IgD-negative memory B cell (primary cell): ENCODE measurements around the gene EDDM13. TPM values are rescaled to one million over a fixed set of nuclear protein-coding genes. Genes with fewer than 3 reads are reported as not detected.

Experiments
- H3K27ac Mint-ChIP-seq, 3 donors: one replicate each; pipeline ENCODE4 v1.8.0; 2020 to 2022; ENCODE audit warnings: mild to moderate bottlenecking in 3 of 3, mixed read lengths in 3 of 3, moderate library complexity in 1 of 3
- H3K27me3 Mint-ChIP-seq: one replicate; pipeline ENCODE4 v1.8.0; 2021; ENCODE audit warnings: mixed read lengths
- H3K36me3 Mint-ChIP-seq: one replicate; pipeline ENCODE4 v1.8.0; 2020; ENCODE audit warnings: mild to moderate bottlenecking, mixed read lengths
- H3K4me1 Mint-ChIP-seq, 3 donors: one replicate each; pipeline ENCODE4 v1.8.0; 2020 to 2022; ENCODE audit warnings: mixed read lengths in 3 of 3, mild to moderate bottlenecking in 1 of 3
- H3K4me3 Mint-ChIP-seq, 4 donors: one replicate each; pipeline ENCODE4 v1.8.0; 2020 to 2022; ENCODE audit warnings: mild to moderate bottlenecking in 4 of 4, mixed read lengths in 4 of 4, moderate library complexity in 3 of 4
- H3K9me3 Mint-ChIP-seq, 3 donors: one replicate each; pipeline ENCODE4 v1.8.0; 2020 to 2021; ENCODE audit warnings: mixed read lengths in 3 of 3, mild to moderate bottlenecking in 1 of 3
- polyA plus RNA-seq: library from polyadenylated mRNA; unstranded; fragments of 300-500 nt; fragmentation: Illumina TruSeq; gene quantifications from one replicate; pipeline ENCODE4 v1.2.3, GENCODE V29; 2021

The EDDM13 gene
- polyA plus RNA-seq, 1 donor from 2014 or later, result not detected

GRCh38 chr19:56308792-56309191 is 36.2 kb downstream of the EDDM13 start:
- peak overlapping the region in 1 of 3 donors; percentile 77 for H3K27ac Mint-ChIP-seq
- peaks cover 13% of the 10 kb centered on the region for H3K36me3 Mint-ChIP-seq
- H3K9me3 Mint-ChIP-seq, result no peaks in the 10 kb centered on the region
- peaks cover 2 to 11% (median 5%) of the 10 kb centered on the region in 3 donors for H3K4me1 Mint-ChIP-seq
- H3K27me3 Mint-ChIP-seq, result no peaks in the 10 kb centered on the region
- peak overlapping the region in 1 of 4 donors; percentile 16 for H3K4me3 Mint-ChIP-seq

DNA sequence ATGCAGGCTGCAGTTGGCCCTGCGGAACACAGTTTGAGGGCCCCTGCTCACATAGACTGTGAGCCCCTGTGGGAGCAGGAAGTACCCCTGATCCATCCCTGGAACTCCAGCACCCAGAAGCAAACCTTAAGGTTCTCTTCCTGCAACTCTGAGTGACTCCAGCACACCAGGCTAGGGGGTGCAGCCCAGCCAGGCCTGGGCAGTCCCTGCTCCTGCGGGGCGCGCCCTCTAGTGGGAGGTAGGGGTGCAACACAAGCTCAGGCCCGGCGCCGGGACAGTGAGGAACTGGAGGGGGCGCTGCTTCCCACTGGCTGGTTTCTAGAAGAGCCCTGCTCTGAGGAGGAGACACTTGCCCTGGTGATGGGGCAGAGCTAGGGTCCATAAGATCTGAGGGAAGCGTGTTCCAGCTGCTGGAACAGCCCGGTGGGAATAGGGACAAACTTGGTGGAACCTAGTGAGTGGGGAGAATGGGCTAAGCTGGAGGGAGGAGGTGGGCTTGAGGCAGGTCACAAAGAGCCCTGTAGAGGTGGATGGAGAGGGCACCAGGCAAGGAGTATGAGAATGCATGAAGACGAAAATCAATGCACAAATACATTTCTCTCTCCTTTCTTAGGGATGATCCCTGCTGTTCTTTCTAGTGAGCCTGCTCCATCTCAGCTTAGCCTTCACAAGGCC is 37.1 kb downstream of the EDDM13 start:
- peak overlapping the region in 1 of 3 donors; percentile 60 for H3K27ac Mint-ChIP-seq
- peaks cover 10% of the 10 kb centered on the region for H3K36me3 Mint-ChIP-seq
- peaks cover 3 to 12% (median 9%) of the 10 kb centered on the region in 3 donors for H3K4me1 Mint-ChIP-seq
- H3K4me3 Mint-ChIP-seq, result peak overlapping the region in 1 of 4 donors; percentile 63
- H3K27me3 Mint-ChIP-seq, result no peaks in the 10 kb centered on the region
- H3K9me3 Mint-ChIP-seq, result no peaks in the 10 kb centered on the region

GRCh38 chr19:56310462-56310861 is 37.9 kb downstream of the EDDM13 start:
- H3K36me3 Mint-ChIP-seq, result peaks cover 9% of the 10 kb centered on the region
- H3K27me3 Mint-ChIP-seq, result no peaks in the 10 kb centered on the region
- H3K4me1 Mint-ChIP-seq, result peaks cover 7 to 13% (median 10%) of the 10 kb centered on the region in 3 donors
- peak overlapping the region in 1 of 3 donors; percentile 60 for H3K27ac Mint-ChIP-seq
- no peak overlapping the region for H3K4me3 Mint-ChIP-seq
- no peaks in the 10 kb centered on the region for H3K9me3 Mint-ChIP-seq

DNA sequence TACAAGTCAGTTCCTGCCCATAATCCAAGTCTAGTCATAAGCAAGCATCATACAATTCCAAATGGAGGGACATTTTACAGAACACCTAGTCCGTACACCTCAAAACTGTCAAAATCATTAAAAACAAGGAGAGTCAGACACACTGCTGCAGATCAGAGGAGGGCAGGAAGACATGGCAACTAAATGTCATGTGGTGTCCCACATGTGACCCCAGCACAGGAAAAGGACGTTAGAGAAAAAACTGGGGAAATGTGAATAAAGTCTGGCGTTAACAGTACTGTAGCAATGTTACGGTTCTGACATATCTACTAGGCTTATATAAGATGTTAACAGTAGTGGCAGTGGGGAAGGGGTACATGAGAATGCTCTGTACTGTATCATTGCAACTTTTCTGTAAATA is 39.8 kb downstream of the EDDM13 start:
- Mint-ChIP-seq H3K36me3 (peaks cover 4% of the 10 kb centered on the region), H3K4me3 (no peak overlapping the region), H3K27me3 (no peaks in the 10 kb centered on the region), H3K4me1 (peaks cover 8 to 15% (median 13%) of the 10 kb centered on the region in 3 donors), H3K9me3 (no peaks in the 10 kb centered on the region), H3K27ac (peak overlapping the region in 1 of 3 donors; percentile 25)

- H3K4me1 Mint-ChIP-seq, result peaks cover 8 to 15% (median 13%) of the 10 kb centered on the region in 3 donors
- H3K36me3 Mint-ChIP-seq, result peaks cover 4% of the 10 kb centered on the region
- H3K27me3 Mint-ChIP-seq, result no peaks in the 10 kb centered on the region
- peak overlapping the region; percentile 65 to 99 (median 96) for H3K27ac Mint-ChIP-seq
- H3K9me3 Mint-ChIP-seq, result no peaks in the 10 kb centered on the region
- H3K4me3 Mint-ChIP-seq, result peak overlapping the region; percentile 69 to 100 (median 96)
These were observed 40.5 kb downstream of the EDDM13 start for GRCh38 chr19:56312787-56313657.

GRCh38 chr19:56314018-56314380 is 41.5 kb downstream of the EDDM13 start:
- Mint-ChIP-seq H3K4me1 (peaks cover 8 to 15% (median 13%) of the 10 kb centered on the region in 3 donors), H3K27me3 (no peaks in the 10 kb centered on the region), H3K9me3 (no peaks in the 10 kb centered on the region), H3K36me3 (peaks cover 2% of the 10 kb centered on the region), H3K27ac (peak overlapping the region; percentile 96 to 100 (median 99)), H3K4me3 (peak overlapping the region; percentile 92 to 100 (median 96))

DNA sequence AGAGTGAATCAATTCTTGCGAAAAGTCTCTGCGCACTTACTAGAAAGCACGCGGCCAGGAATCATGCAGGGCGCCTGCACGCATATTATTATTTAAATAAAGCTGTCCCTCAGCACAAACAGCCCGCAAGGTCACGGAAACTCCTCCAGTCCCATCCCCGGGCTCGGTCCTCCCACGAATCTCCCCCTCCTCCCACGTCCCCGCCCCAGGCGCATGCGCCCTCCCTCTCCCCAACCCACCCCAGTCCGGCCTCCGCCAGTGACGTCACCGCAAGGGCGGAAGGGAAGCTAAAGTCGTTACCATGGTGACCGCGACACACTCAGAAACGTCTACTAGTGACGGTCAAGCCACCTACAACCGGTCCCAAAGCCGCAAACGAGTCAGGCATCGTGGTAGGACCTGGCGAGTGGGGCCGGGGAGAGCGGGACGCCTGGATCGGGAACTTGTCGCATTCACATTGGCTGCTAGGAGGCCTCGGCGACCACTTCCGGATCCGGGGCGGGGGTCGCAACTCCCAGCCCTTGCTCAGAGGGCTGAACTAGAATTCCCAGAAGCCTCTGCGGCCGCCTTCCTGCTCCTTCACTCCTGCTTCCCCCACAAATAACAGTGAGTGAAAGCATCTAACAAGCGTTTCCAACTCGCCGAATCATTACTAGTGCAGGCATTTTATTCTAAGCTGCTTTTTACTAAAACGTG is 42.0 kb downstream of the EDDM13 start, which contains the start of gene ZSCAN5A:
ZSCAN5A (minus strand) TSS at position 459 of the 696 bp plus-strand sequence. CDS start 89,793 bp downstream, outside the sequence.
- Mint-ChIP-seq H3K36me3 (no peaks in the 10 kb centered on the region), H3K4me3 (peak within 1 kb of the TSS; percentile 92 to 100 (median 96)), H3K9me3 (no peaks in the 10 kb centered on the region), H3K27ac (peak within 1 kb of the TSS; percentile 96 to 100 (median 99)), H3K4me1 (peaks cover 8 to 15% (median 13%) of the 10 kb centered on the region in 3 donors), H3K27me3 (no peaks in the 10 kb centered on the region)

DNA sequence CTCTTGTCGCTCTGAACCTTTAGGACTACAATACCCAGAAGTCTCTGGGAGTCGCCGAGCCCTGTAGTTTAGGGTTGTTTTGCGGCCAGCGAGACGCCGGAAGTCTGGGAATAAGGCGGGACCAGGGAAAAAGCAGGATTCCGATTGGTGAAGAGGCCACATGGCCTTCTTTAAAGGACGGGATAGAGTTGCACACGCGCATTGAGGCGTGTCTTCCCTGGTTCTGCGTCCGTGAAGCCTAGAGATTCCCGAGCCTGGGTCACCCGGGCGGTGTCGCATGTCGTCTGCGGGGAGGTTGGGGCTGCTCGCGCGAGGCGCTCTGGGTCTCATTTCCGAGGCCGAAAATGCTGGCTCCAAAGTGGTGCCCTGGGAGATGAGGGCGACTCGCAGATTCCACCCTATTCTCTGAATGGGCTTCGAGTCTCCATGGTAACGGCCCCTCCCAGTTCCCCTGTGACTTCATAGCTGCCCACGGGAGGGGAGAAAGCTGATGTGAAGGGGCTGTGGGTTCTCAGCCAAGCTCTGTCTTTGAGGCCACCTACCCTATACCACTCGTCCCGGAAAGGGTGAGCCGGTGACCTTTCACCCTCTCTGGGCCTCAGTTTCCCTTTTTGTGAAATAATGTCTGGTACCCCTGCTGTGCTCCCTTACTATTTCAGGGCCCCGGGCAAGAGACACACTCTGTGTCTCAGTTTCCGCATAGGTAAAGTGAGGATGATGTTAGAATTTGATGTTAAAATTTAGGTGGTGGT is 42.7 kb downstream of the EDDM13 start:
- no peaks in the 10 kb centered on the region for H3K36me3 Mint-ChIP-seq
- H3K27ac Mint-ChIP-seq, result peak overlapping the region; percentile 96 to 100 (median 99)
- H3K9me3 Mint-ChIP-seq, result no peaks in the 10 kb centered on the region
- no peaks in the 10 kb centered on the region for H3K27me3 Mint-ChIP-seq
- peak overlapping the region; percentile 92 to 100 (median 96) for H3K4me3 Mint-ChIP-seq
- H3K4me1 Mint-ChIP-seq, result peaks cover 8 to 15% (median 13%) of the 10 kb centered on the region in 3 donors

GRCh38 chr19:56316728-56317127 is 44.2 kb downstream of the EDDM13 start:
- Mint-ChIP-seq H3K36me3 (peaks cover under 1% of the 10 kb centered on the region), H3K27ac (peak overlapping the region in 1 of 3 donors; percentile 99), H3K27me3 (no peaks in the 10 kb centered on the region), H3K4me1 (peaks cover 9 to 16% (median 13%) of the 10 kb centered on the region in 3 donors), H3K4me3 (peak overlapping the region in 2 of 4 donors; percentile 13 to 94), H3K9me3 (no peaks in the 10 kb centered on the region)

- Mint-ChIP-seq H3K9me3 (no peaks in the 10 kb centered on the region), H3K27me3 (no peaks in the 10 kb centered on the region), H3K36me3 (peaks cover 2% of the 10 kb centered on the region), H3K4me3 (no peak overlapping the region), H3K4me1 (peaks cover 13 to 24% (median 13%) of the 10 kb centered on the region in 3 donors), H3K27ac (peak overlapping the region in 1 of 3 donors; percentile 60)
These were observed 45.2 kb downstream of the EDDM13 start for GRCh38 chr19:56317749-56318148.

- Mint-ChIP-seq H3K4me1 (peaks cover 6 to 16% (median 14%) of the 10 kb centered on the region in 3 donors), H3K27ac (peak overlapping the region in 1 of 3 donors; percentile 54), H3K36me3 (peaks cover 2% of the 10 kb centered on the region), H3K4me3 (peak overlapping the region in 1 of 4 donors; percentile 44), H3K27me3 (no peaks in the 10 kb centered on the region), H3K9me3 (peaks cover 0 to 4% (median 3%) of the 10 kb centered on the region in 3 donors)
These were observed 47.4 kb downstream of the EDDM13 start for GRCh38 chr19:56319991-56320390.

DNA sequence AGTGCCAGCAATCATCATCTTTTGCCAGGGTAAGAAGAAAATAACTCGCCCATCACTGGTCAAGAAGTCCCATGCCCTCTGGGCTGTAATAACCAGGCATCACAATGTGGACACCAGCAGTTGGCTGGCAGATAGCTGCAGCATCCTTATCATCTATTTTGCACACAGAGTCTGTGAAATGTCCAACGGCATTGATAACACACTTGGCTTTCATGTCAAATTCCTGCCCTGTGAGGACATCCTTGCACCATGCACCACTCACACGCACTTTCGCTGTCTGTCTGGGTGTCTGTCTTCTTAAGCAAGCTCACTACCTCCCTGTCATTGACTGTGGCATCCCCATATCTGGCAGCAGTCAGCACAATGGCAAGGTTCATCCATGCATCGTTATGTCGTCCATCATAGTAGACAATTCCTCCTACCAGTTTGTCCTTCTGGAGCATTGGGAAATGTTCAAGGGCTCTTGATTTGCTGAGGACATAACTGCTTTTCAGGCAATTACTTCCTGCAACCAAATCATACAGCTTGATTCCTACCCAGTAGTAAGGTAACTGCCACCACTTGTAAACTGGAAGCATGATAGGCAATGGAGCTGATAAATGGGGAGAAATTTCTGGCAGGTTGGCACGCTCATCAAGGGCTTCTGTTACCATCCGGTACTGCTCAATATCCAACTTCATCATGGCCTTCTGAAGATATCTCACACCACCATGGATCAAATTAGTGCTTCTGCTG is 48.9 kb downstream of the EDDM13 start:
- H3K36me3 Mint-ChIP-seq, result peaks cover 2% of the 10 kb centered on the region
- H3K27me3 Mint-ChIP-seq, result no peaks in the 10 kb centered on the region
- H3K4me1 Mint-ChIP-seq, result peaks cover 4 to 11% (median 9%) of the 10 kb centered on the region in 3 donors
- H3K9me3 Mint-ChIP-seq, result peaks cover 2 to 4% (median 3%) of the 10 kb centered on the region in 3 donors
- no peak overlapping the region for H3K4me3 Mint-ChIP-seq
- H3K27ac Mint-ChIP-seq, result no peak overlapping the region

DNA sequence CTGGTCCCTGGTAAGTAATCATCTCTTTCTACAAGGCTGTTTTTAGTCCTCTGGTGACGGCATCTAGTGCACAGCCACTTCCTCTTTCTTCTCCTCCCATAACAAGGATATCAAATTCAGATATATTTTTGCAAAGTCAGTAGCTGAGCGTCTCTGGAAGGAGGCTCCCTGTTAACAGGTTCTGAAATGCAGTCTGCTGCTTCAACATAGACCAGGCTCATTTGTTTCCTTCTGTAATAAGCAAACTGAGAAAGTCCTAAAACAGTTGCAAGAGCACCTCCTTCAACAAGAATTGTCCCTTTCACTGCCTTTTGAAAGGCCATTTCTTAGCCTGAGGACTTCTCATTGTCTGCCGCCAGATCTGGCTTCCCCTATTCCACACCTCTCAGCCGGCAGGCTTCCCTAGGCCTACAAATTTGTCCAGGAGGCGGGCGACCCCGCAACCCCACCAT is 49.5 kb downstream of the EDDM13 start:
- H3K9me3 Mint-ChIP-seq, result peaks cover 2 to 4% (median 3%) of the 10 kb centered on the region in 3 donors
- H3K27ac Mint-ChIP-seq, result no peak overlapping the region
- no peak overlapping the region for H3K4me3 Mint-ChIP-seq
- H3K27me3 Mint-ChIP-seq, result no peaks in the 10 kb centered on the region
- H3K4me1 Mint-ChIP-seq, result peaks cover 4 to 11% (median 9%) of the 10 kb centered on the region in 3 donors
- H3K36me3 Mint-ChIP-seq, result peaks cover 2% of the 10 kb centered on the region
